Measurements from ENCODE around the gene ATP10B.

Gene ATP10B

GRCh38 chr5:160548949-160549645, 302.9 kb downstream of the ATP10B start:
- Histone ChIP-seq H3K9ac (no peak overlapping the region), H3K9me3 (replicated peaks in 1 of 11) (peaks cover 0 to 23% (median 3%) of the 10 kb centered on the region in 11 experiments; a peak in 7 of 22 replicates), H3K4me3 (no peak overlapping the region), H3K27ac (no peak overlapping the region), H3K36me3 (no peaks in the 10 kb centered on the region; a peak in 1 of 22 replicates), H3K4me1 (no peaks in the 10 kb centered on the region), H4K20me1 (no peaks in the 10 kb centered on the region), H3K4me2 (no peak overlapping the region), H3K27me3 (no peaks in the 10 kb centered on the region)
- no peak for TF ChIP-seq Cebpa-rat (IDR thresholded peaks at IDR 0.05)

GRCh38 chr5:160547872-160548271, 304.1 kb downstream of the ATP10B start:
- H3K27ac ChIP-seq, result no peak overlapping the region
- no peaks in the 10 kb centered on the region for H3K4me1 ChIP-seq
- H3K4me2 ChIP-seq, result no peak overlapping the region
- H3K9ac ChIP-seq, result no peak overlapping the region
- no peaks in the 10 kb centered on the region for H3K27me3 ChIP-seq
- H3K4me3 ChIP-seq, result no peak overlapping the region
- H3K9me3 ChIP-seq (replicated peaks in 1 of 11), result peaks cover 0 to 23% (median 3%) of the 10 kb centered on the region in 11 experiments; a peak in 7 of 22 replicates
- H4K20me1 ChIP-seq, result no peaks in the 10 kb centered on the region
- H3K36me3 ChIP-seq, result no peaks in the 10 kb centered on the region; a peak in 1 of 22 replicates
- no peak for TF ChIP-seq Cebpa-rat (IDR thresholded peaks at IDR 0.05)

- Histone ChIP-seq H3K4me3 (no peak overlapping the region), H3K4me2 (no peak overlapping the region), H3K36me3 (no peaks in the 10 kb centered on the region; a peak in 1 of 22 replicates), H3K27ac (no peak overlapping the region), H3K9ac (no peak overlapping the region), H3K27me3 (no peaks in the 10 kb centered on the region), H3K9me3 (replicated peaks in 1 of 11) (peaks cover 0 to 23% (median 3%) of the 10 kb centered on the region in 11 experiments; a peak in 7 of 22 replicates), H4K20me1 (no peaks in the 10 kb centered on the region), H3K4me1 (no peaks in the 10 kb centered on the region)
- no peak for TF ChIP-seq Cebpa-rat (IDR thresholded peaks at IDR 0.05)
Measured at GRCh38 chr5:160547061-160547460, 304.9 kb downstream of the ATP10B start.

- Histone ChIP-seq H4K20me1 (no peaks in the 10 kb centered on the region), H3K4me2 (no peak overlapping the region), H3K4me3 (no peak overlapping the region), H3K27ac (no peak overlapping the region), H3K4me1 (no peaks in the 10 kb centered on the region), H3K9ac (no peak overlapping the region), H3K27me3 (no peaks in the 10 kb centered on the region), H3K36me3 (no peaks in the 10 kb centered on the region; a peak in 1 of 22 replicates), H3K9me3 (replicated peaks in 1 of 11) (peaks cover 0 to 23% (median 3%) of the 10 kb centered on the region in 11 experiments; a peak in 7 of 22 replicates)
- no peak for TF ChIP-seq Cebpa-rat (IDR thresholded peaks at IDR 0.05)
Measured at GRCh38 chr5:160545832-160546231, 306.2 kb downstream of the ATP10B start.

- Histone ChIP-seq H3K9ac (no peak overlapping the region), H4K20me1 (no peaks in the 10 kb centered on the region), H3K4me1 (no peaks in the 10 kb centered on the region), H3K36me3 (no peaks in the 10 kb centered on the region; a peak in 1 of 22 replicates), H3K27ac (no peak overlapping the region), H3K9me3 (replicated peaks in 1 of 11) (peaks cover 0 to 23% (median 3%) of the 10 kb centered on the region in 11 experiments; a peak in 7 of 22 replicates), H3K4me2 (no peak overlapping the region), H3K27me3 (no peaks in the 10 kb centered on the region), H3K4me3 (no peak overlapping the region)
- no peak for TF ChIP-seq Cebpa-rat (IDR thresholded peaks at IDR 0.05)
Measured at GRCh38 chr5:160543395-160543794, 308.6 kb downstream of the ATP10B start.

- Histone ChIP-seq H3K27ac (no peak overlapping the region), H3K36me3 (no peaks in the 10 kb centered on the region; a peak in 1 of 22 replicates), H4K20me1 (no peaks in the 10 kb centered on the region), H3K4me1 (no peaks in the 10 kb centered on the region), H3K4me3 (no peak overlapping the region), H3K9me3 (replicated peaks in 1 of 11) (peaks cover 0 to 22% (median 3%) of the 10 kb centered on the region in 11 experiments; a peak in 7 of 22 replicates), H3K27me3 (no peaks in the 10 kb centered on the region), H3K9ac (no peak overlapping the region), H3K4me2 (no peak overlapping the region)
- no peak for TF ChIP-seq Cebpa-rat (IDR thresholded peaks at IDR 0.05)
Measured at GRCh38 chr5:160542840-160543239, 309.2 kb downstream of the ATP10B start.

- Histone ChIP-seq H3K36me3 (no peaks in the 10 kb centered on the region; a peak in 1 of 22 replicates), H3K9ac (no peak overlapping the region), H3K9me3 (replicated peaks in 1 of 11) (peaks cover 0 to 17% (median 3%) of the 10 kb centered on the region in 11 experiments; a peak in 7 of 22 replicates), H3K27ac (no peak overlapping the region), H4K20me1 (no peaks in the 10 kb centered on the region), H3K4me1 (no peaks in the 10 kb centered on the region), H3K27me3 (no peaks in the 10 kb centered on the region), H3K4me3 (no peak overlapping the region), H3K4me2 (no peak overlapping the region)
- no peak for TF ChIP-seq Cebpa-rat (IDR thresholded peaks at IDR 0.05)
Measured at GRCh38 chr5:160542281-160542680, 309.7 kb downstream of the ATP10B start.

GRCh38 chr5:160539431-160539830, 312.6 kb downstream of the ATP10B start:
- no peaks in the 10 kb centered on the region for H3K9me3 ChIP-seq (replicated peaks in 1 of 11)
- H3K36me3 ChIP-seq, result no peaks in the 10 kb centered on the region
- no peak for TF ChIP-seq Cebpa-rat (IDR thresholded peaks at IDR 0.05)

GRCh38 chr5:160537940-160538339, 314.1 kb downstream of the ATP10B start:
- Histone ChIP-seq H3K9ac (no peak overlapping the region), H3K4me2 (no peak overlapping the region), H3K36me3 (no peaks in the 10 kb centered on the region), H3K9me3 (replicated peaks in 1 of 11) (no peaks in the 10 kb centered on the region), H3K27ac (no peak overlapping the region), H4K20me1 (no peaks in the 10 kb centered on the region), H3K4me1 (no peaks in the 10 kb centered on the region), H3K27me3 (no peaks in the 10 kb centered on the region), H3K4me3 (no peak overlapping the region)
- TF ChIP-seq Cebpa-rat (IDR thresholded peaks at IDR 0.05), result no peak

More at GRCh38 chr5:160539431-160539830, 312.6 kb downstream of the ATP10B start:
- no peaks in the 10 kb centered on the region for H3K27me3 ChIP-seq
- no peak overlapping the region for H3K9ac ChIP-seq
- no peak overlapping the region for H3K4me2 ChIP-seq
- no peak overlapping the region for H3K27ac ChIP-seq
- no peaks in the 10 kb centered on the region for H4K20me1 ChIP-seq
- no peaks in the 10 kb centered on the region for H3K4me1 ChIP-seq
- H3K4me3 ChIP-seq, result no peak overlapping the region

- no peak overlapping the region for H3K27ac ChIP-seq
- no peak for TF ChIP-seq Cebpa-rat (IDR thresholded peaks at IDR 0.05)
- no peak overlapping the region for H3K4me3 ChIP-seq
- no peaks in the 10 kb centered on the region for H3K4me1 ChIP-seq
- H3K36me3 ChIP-seq, result no peaks in the 10 kb centered on the region
- no peak overlapping the region for H3K4me2 ChIP-seq
- no peaks in the 10 kb centered on the region for H3K27me3 ChIP-seq
- no peak overlapping the region for H3K9ac ChIP-seq
- no peaks in the 10 kb centered on the region for H3K9me3 ChIP-seq (replicated peaks in 1 of 11)
- no peaks in the 10 kb centered on the region for H4K20me1 ChIP-seq
Measured at GRCh38 chr5:160537116-160537515, 314.9 kb downstream of the ATP10B start.
